Keratinocyte (primary cell): ENCODE data around the gene IGFBP5. TPM values are rescaled to one million over a fixed set of nuclear protein-coding genes. Genes with fewer than 3 reads are reported as not detected.

Experiments used
- DNase-seq: peaks from one replicate; pipeline ENCODE4 v3.0.0-alpha.2; 2011; ENCODE audit warnings: low read depth, missing footprints, low spot score
- FAIRE-seq: peaks from 2 replicates; lab custom pipeline; 2011; peaks lifted over from hg19 to GRCh38; lab: Jason Lieb, UNC
- H2AFZ ChIP-seq: 2 replicates; pipeline ENCODE4 v1.6.0; 2012; ENCODE audit warnings: low read length, control low read depth, inconsistent platforms; ENCODE audit not compliant: control insufficient read depth
- H3K27ac ChIP-seq: 2 replicates; pipeline ENCODE4 v1.5.1; 2011; ENCODE audit warnings: low read length; ENCODE audit not compliant: control insufficient read depth, insufficient read depth
- H3K27me3 ChIP-seq: 3 replicates; pipeline ENCODE4 v1.6.0; 2011; ENCODE audit warnings: low read length; ENCODE audit not compliant: control insufficient read depth, insufficient read depth; ENCODE audit errors: extremely low read depth
- H3K36me3 ChIP-seq, 2 experiments: 2 replicates in 1 of 2; 3 replicates in 1 of 2; pipeline ENCODE4 v1.5.1; 2011; ENCODE audit warnings: low read length in 2 of 2, mild to moderate bottlenecking in 1 of 2; ENCODE audit not compliant: control insufficient read depth in 2 of 2, insufficient read depth in 2 of 2; ENCODE audit errors: extremely low read depth in 1 of 2
- H3K4me1 ChIP-seq: 3 replicates; pipeline ENCODE4 v1.5.1; 2011; ENCODE audit warnings: low read length; ENCODE audit not compliant: control insufficient read depth, insufficient read depth; ENCODE audit errors: extremely low read depth
- H3K4me2 ChIP-seq: 3 replicates; pipeline ENCODE4 v1.6.0; 2011; ENCODE audit warnings: low read depth, low read length; ENCODE audit not compliant: control insufficient read depth, insufficient read depth; ENCODE audit errors: extremely low read depth
- H3K4me3 ChIP-seq, 3 experiments: fragments of 200-600 bp in 1 of 3; sonication (generic) in 1 of 3; 2 replicates in 2 of 3; 3 replicates in 1 of 3; pipeline ENCODE4 v1.5.1; 2011 to 2016; ENCODE audit warnings: low read length in 3 of 3, mild to moderate bottlenecking in 3 of 3, control low read depth in 2 of 3, inconsistent platforms in 1 of 3, low read depth in 1 of 3, mixed read lengths in 1 of 3, mixed run types in 1 of 3, moderate library complexity in 1 of 3; ENCODE audit not compliant: control insufficient read depth in 2 of 3, insufficient read depth in 2 of 3; ENCODE audit errors: extremely low read depth in 1 of 3
- H3K79me2 ChIP-seq: 2 replicates; pipeline ENCODE4 v1.6.0; 2012; ENCODE audit warnings: low read length; ENCODE audit not compliant: control insufficient read depth, insufficient read depth
- H3K9ac ChIP-seq: 3 replicates; pipeline ENCODE4 v1.6.0; 2011; ENCODE audit warnings: low read length; ENCODE audit not compliant: control insufficient read depth, insufficient read depth; ENCODE audit errors: extremely low read depth
- H3K9me1 ChIP-seq: 3 replicates; pipeline ENCODE4 v1.6.0; 2011; ENCODE audit warnings: low read length; ENCODE audit not compliant: control insufficient read depth, insufficient read depth; ENCODE audit errors: extremely low read depth
- H3K9me3 ChIP-seq: 2 replicates; pipeline ENCODE4 v1.5.1; 2012; ENCODE audit warnings: low read depth, low read length; ENCODE audit not compliant: control insufficient read depth
- H4K20me1 ChIP-seq: 3 replicates; pipeline ENCODE4 v1.6.0; 2011; ENCODE audit warnings: low read length; ENCODE audit not compliant: control insufficient read depth, insufficient read depth; ENCODE audit errors: extremely low read depth
- EZH2 ChIP-seq: IDR thresholded peaks from one replicate; pipeline ENCODE4 v1.6.1; 2012; ENCODE audit warnings: inconsistent platforms, mild to moderate bottlenecking, low read length, moderate library complexity
- dilution Hi-C: fragments of 300-500 bp; cut with MboI; formaldehyde crosslinking; loops from one replicate; pipeline ENCODE4 v1.7.0; 2020; ENCODE audit warnings: low sequenced_read_pairs; ENCODE audit not compliant: extremely low pct_ligation_motif_present
- polyA plus RNA-seq, 5 experiments: library from polyadenylated mRNA; depleted of rRNA in 3 of 5; stranded (reverse) in 3 of 5; stranded (forward) in 1 of 5; unstranded in 1 of 5; fragments of >200 nt; gene quantifications; 1 replicate in 1 of 5; 2 replicates in 3 of 5; 3 replicates in 1 of 5; pipeline versions ENCODE4 v1.2.1 to v1.2.3, GENCODE V29; 2011 to 2012; ENCODE audit warnings: missing spikeins in 2 of 5, low read depth in 1 of 5, low replicate concordance in 1 of 5
- TF ChIP-seq, protein P1 (sequence below), 3 experiments: IDR thresholded peaks in 1 of 3; conservative IDR thresholded peaks in 1 of 3; optimal IDR thresholded peaks in 1 of 3; 2 replicates in 2 of 3; 3 replicates in 1 of 3; pipeline versions ENCODE3 to v1.5.1; 2011; ENCODE audit warnings: low read length in 3 of 3, mild to moderate bottlenecking in 3 of 3, moderate library complexity in 2 of 3, control low read depth in 1 of 3, inconsistent platforms in 1 of 3; ENCODE audit not compliant: insufficient read depth in 2 of 3; ENCODE audit errors: extremely low read depth in 1 of 3

Gene IGFBP5
- polyA plus RNA-seq, 1 donor (not counting 4 experiments of a cell fraction or from before 2014, with no cell fraction given): 1.1 TPM

DNA sequence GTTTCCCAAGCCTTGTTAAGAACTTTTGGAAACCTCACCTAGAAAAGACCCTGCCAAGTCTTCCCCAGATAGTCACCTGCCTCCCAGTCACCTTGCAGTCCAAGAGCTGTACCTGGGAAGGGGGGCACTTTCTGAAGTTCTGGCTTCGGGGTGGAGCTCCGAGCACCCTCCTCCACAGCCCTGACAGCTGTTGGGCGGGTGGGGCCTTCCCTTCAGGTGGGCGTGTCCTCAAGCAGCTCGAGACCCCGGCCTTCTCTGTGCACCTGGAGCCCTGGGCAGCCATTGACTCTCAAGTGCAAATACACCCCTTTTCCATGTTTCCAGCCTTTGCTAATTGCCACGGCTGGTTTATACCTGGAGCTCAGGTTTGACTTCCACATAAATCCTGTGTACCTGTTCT is 37.0 kb upstream of the IGFBP5 start:
- no peaks in the 10 kb centered on the region for H3K36me3 ChIP-seq
- H4K20me1 ChIP-seq: no peaks in the 10 kb centered on the region
- TF ChIP-seq, protein P1, sequence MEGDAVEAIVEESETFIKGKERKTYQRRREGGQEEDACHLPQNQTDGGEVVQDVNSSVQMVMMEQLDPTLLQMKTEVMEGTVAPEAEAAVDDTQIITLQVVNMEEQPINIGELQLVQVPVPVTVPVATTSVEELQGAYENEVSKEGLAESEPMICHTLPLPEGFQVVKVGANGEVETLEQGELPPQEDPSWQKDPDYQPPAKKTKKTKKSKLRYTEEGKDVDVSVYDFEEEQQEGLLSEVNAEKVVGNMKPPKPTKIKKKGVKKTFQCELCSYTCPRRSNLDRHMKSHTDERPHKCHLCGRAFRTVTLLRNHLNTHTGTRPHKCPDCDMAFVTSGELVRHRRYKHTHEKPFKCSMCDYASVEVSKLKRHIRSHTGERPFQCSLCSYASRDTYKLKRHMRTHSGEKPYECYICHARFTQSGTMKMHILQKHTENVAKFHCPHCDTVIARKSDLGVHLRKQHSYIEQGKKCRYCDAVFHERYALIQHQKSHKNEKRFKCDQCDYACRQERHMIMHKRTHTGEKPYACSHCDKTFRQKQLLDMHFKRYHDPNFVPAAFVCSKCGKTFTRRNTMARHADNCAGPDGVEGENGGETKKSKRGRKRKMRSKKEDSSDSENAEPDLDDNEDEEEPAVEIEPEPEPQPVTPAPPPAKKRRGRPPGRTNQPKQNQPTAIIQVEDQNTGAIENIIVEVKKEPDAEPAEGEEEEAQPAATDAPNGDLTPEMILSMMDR (optimal IDR thresholded peaks at IDR 0.05 in 1 of 3, IDR thresholded peaks at IDR 0.05 in 1 of 3, conservative IDR thresholded peaks at IDR 0.05 in 1 of 3; ENCODE audit: extremely low read depth in 1 of 3, insufficient read depth in 2 of 3, low read length in 3 of 3): no peak
- no peak for TF ChIP-seq EZH2
- no peaks in the 10 kb centered on the region for H3K79me2 ChIP-seq
- FAIRE-seq (no peak), DNase-seq (no peak)
- no peak overlapping the region for H3K9ac ChIP-seq
- no peaks in the 10 kb centered on the region for H3K27me3 ChIP-seq
- dilution Hi-C loops: no loop called here
- peaks cover 8% of the 10 kb centered on the region for H3K4me1 ChIP-seq
- H3K27ac ChIP-seq: no peak overlapping the region
- H2AFZ ChIP-seq: no peak overlapping the region
- no peaks in the 10 kb centered on the region for H3K9me3 ChIP-seq
- H3K4me2 ChIP-seq: no peak overlapping the region
- no peak overlapping the region for H3K4me3 ChIP-seq
- no peaks in the 10 kb centered on the region for H3K9me1 ChIP-seq

DNA sequence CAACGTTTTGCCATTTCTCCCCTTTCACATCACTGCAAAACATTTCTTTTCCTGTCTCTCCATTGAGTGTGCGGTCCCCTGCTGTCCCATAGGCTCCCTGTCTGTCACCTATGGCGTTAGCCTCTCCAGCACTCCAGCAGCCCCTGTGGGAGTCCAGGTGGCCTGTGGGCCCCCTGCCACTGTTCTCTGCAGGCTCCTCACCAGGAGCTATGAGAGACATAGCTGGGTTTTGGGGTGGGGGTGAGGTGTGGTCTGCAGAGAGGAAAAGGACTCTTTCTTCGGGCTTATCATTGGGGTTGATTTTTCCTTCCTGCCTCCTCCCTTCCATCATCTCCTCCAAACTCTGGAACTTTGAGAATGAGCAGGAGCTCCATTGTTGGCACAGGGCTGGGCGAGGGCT is 36.1 kb upstream of the IGFBP5 start:
- no peak overlapping the region for H2AFZ ChIP-seq
- no peaks in the 10 kb centered on the region for H4K20me1 ChIP-seq
- H3K9ac ChIP-seq: no peak overlapping the region
- FAIRE-seq (no peak), DNase-seq (no peak)
- H3K36me3 ChIP-seq: no peaks in the 10 kb centered on the region
- no peaks in the 10 kb centered on the region for H3K27me3 ChIP-seq
- TF ChIP-seq, protein P1 (optimal IDR thresholded peaks at IDR 0.05 in 1 of 3, IDR thresholded peaks at IDR 0.05 in 1 of 3, conservative IDR thresholded peaks at IDR 0.05 in 1 of 3; ENCODE audit: extremely low read depth in 1 of 3, insufficient read depth in 2 of 3, low read length in 3 of 3): no peak
- no peak for TF ChIP-seq EZH2
- dilution Hi-C loops: no loop called here
- H3K4me3 ChIP-seq: no peak overlapping the region
- no peak overlapping the region for H3K27ac ChIP-seq
- H3K4me1 ChIP-seq: peaks cover 9% of the 10 kb centered on the region
- H3K9me1 ChIP-seq: no peaks in the 10 kb centered on the region
- no peak overlapping the region for H3K4me2 ChIP-seq
- no peaks in the 10 kb centered on the region for H3K79me2 ChIP-seq
- no peaks in the 10 kb centered on the region for H3K9me3 ChIP-seq
